Thymus (tissue), 11 donors: ENCODE measurements around the gene RBMX. TPM values are rescaled to one million over a fixed set of nuclear protein-coding genes. Genes with fewer than 3 reads are reported as not detected.

Experiments
- DNase-seq, 9 donors: peaks; one replicate each; pipeline ENCODE4 v3.0.0-alpha.2; 2013; ENCODE audit warnings: low spot score in 9 of 9, low read depth in 6 of 9, missing footprints in 1 of 9
- H3K27ac ChIP-seq, 2 donors: one replicate each; pipeline ENCODE4 v1.5.1; 2013; ENCODE audit warnings: control low read depth in 1 of 2, low read depth in 1 of 2, low read length in 1 of 2, mild to moderate bottlenecking in 1 of 2, moderate library complexity in 1 of 2
- H3K27me3 ChIP-seq, 2 donors: one replicate each; pipeline ENCODE4 v1.5.1; 2013; ENCODE audit warnings: low read length in 1 of 2; ENCODE audit not compliant: control insufficient read depth in 2 of 2, insufficient read depth in 1 of 2
- H3K36me3 ChIP-seq, 2 donors: one replicate each; pipeline ENCODE4 v1.5.1; 2013; ENCODE audit warnings: low read length in 1 of 2, mild to moderate bottlenecking in 1 of 2, moderate library complexity in 1 of 2; ENCODE audit not compliant: control insufficient read depth in 2 of 2, insufficient read depth in 2 of 2
- H3K4me1 ChIP-seq, 2 donors: one replicate each; pipeline ENCODE4 v1.5.1; 2013; ENCODE audit warnings: low read length in 2 of 2; ENCODE audit not compliant: control insufficient read depth in 2 of 2, insufficient read depth in 2 of 2
- H3K4me3 ChIP-seq, 2 donors: one replicate each; pipeline ENCODE4 v1.5.1; 2013; ENCODE audit warnings: low read length in 2 of 2, control low read depth in 1 of 2, mild to moderate bottlenecking in 1 of 2
- H3K9me3 ChIP-seq, 2 donors: one replicate each; pipeline ENCODE4 v1.5.1; 2013; ENCODE audit warnings: low read length in 1 of 2, mild to moderate bottlenecking in 1 of 2; ENCODE audit not compliant: control insufficient read depth in 2 of 2, insufficient read depth in 1 of 2
- WGBS: extraction: QIAGEN DNeasy Blood & Tissue Kit; methylation state at CpG from one replicate; pipeline ENCODE4 v1.1.7; 2013; 5-methylcytosine and 5-hydroxymethylcytosine counted together
- polyA plus RNA-seq: library from polyadenylated mRNA; stranded (reverse); fragments of 200-250 nt; gene quantifications from one replicate; pipeline ENCODE4 v1.2.3, GENCODE V29; 2013
- total RNA-seq: library from RNA; stranded (reverse); fragments of 120-200 nt; gene quantifications from one replicate; pipeline ENCODE4 v1.2.4, GENCODE V29; 2013
- donor health status: healthy.

RBMX gene
- total and polyA plus RNA-seq, 2 donors, result 131 to 308 TPM

DNA sequence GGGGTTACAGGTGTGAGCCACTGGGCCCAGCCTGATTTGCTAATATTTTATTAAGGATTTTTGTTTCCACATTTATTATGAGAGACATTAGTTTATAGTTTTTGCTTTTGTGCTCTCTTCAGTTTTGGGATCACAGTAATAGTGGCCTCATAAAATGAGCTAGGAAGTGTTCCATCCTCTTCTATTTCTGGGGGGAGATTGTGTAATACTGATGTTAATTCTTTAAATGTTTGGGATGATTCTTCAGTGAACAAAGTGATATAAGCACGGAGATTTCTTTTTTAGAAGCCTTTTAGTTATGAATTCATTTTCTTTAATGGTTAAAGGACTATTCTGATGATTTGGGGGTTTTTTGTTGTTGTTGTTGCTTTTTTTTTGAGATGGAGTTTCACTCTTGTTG lies 41.3 kb downstream of the RBMX start:
- no peak overlapping the region for H3K27ac ChIP-seq
- peaks cover 3 to 5% of the 10 kb centered on the region in 2 donors for H3K36me3 ChIP-seq
- 95% methylated on average over 1 of the region's 1 CpG for WGBS
- H3K27me3 ChIP-seq, result no peaks in the 10 kb centered on the region
- DNase-seq, result no peak
- no peaks in the 10 kb centered on the region for H3K9me3 ChIP-seq
- no peak overlapping the region for H3K4me3 ChIP-seq
- no peaks in the 10 kb centered on the region for H3K4me1 ChIP-seq

DNA sequence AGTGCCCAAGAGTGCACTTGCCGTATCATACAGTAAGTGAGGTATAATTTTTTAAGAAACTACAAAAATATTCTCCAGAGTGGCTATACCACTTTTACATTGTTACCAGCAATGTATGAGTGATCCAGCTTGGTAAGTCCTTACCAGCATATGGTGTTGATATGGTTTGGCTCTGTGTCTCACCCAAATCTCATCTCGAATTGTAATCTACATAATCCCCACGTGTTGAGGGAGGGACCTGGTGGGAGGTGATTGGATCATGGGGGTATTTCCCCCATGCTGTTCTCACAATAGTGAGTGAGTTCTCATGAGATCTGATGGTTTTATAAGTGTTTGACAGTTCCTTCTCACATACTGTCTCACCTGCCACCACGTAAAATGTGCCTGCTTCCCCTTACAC lies 44.8 kb downstream of the RBMX start:
- 97% methylated on average over 4 of the region's 4 CpGs for WGBS
- Histone ChIP-seq H3K27me3 (no peaks in the 10 kb centered on the region), H3K9me3 (no peaks in the 10 kb centered on the region), H3K4me3 (no peak overlapping the region), H3K36me3 (peaks cover 0 to 2% of the 10 kb centered on the region in 2 donors), H3K4me1 (no peaks in the 10 kb centered on the region), H3K27ac (no peak overlapping the region)
- DNase-seq, result no peak

DNA sequence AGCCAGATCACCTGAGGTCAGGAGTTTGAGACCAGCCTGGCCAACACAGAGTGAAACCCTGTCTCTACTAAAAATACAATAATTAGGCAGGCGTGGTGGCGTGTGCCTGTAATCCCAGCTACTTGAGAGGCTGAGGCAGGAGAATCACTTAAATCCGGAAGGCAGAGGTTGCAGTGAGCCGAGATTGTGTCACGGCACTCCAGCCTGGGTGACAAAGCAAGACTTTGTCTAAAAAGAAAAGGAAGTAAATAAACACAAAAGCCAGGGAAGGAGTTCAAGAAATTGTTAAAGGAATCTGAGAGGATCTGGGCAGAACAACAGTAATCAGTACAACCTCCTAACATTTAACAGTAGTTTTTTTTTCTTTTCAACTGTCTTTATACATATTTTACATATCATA lies 51.1 kb downstream of the RBMX start:
- no peak for DNase-seq
- Histone ChIP-seq H3K9me3 (no peaks in the 10 kb centered on the region), H3K27me3 (no peaks in the 10 kb centered on the region), H3K4me3 (no peak overlapping the region), H3K36me3 (no peaks in the 10 kb centered on the region), H3K27ac (no peak overlapping the region), H3K4me1 (no peaks in the 10 kb centered on the region)
- WGBS, result 98% methylated on average over 5 of the region's 5 CpGs

DNA sequence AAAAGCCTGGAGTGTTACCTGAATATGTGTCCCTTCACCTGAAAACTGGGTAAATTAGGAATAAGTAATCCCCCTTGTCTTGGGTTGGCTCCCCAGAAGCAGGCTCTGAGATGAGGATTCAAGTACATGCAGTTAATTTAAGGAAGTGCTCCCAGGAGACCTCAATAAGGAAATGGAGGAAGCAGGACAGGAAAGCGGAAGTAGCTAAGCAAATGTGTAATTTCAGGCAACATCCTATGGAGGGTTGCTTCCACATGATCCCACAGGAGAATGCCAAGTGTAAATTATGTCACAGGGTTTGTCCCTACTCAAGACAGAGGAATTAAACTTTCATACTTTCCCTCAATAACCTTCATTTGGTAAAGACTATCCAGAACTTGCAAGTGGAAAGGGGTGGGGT lies 51.7 kb downstream of the RBMX start:
- WGBS, result 92% methylated on average over 1 of the region's 1 CpG
- no peaks in the 10 kb centered on the region for H3K9me3 ChIP-seq
- DNase-seq, result no peak
- no peak overlapping the region for H3K4me3 ChIP-seq
- H3K27ac ChIP-seq, result no peak overlapping the region
- H3K27me3 ChIP-seq, result no peaks in the 10 kb centered on the region
- H3K36me3 ChIP-seq, result no peaks in the 10 kb centered on the region
- H3K4me1 ChIP-seq, result no peaks in the 10 kb centered on the region

DNA sequence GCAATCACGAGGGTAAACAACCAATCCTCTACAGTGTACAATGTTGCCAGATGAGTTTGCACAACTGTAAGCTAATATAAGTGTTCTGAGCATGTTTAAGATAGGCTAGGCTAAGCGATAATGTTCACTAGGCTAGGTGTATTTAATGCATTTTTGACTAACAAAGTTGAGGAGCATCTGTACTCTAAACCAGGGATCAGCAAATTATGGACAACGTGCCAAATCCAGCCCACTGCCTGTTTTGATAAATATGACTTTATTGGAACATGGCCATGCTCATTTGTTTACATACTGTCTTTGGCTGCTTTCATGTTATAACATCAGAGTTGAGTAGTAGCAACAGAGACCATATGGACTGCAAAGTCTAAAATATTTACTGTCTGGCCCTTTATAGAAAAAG lies 53.5 kb downstream of the RBMX start:
- H3K4me1 ChIP-seq, result no peaks in the 10 kb centered on the region
- H3K27ac ChIP-seq, result no peak overlapping the region
- 96% methylated on average over 3 of the region's 3 CpGs for WGBS
- DNase-seq, result no peak
- no peaks in the 10 kb centered on the region for H3K9me3 ChIP-seq
- no peaks in the 10 kb centered on the region for H3K36me3 ChIP-seq
- no peaks in the 10 kb centered on the region for H3K27me3 ChIP-seq
- no peak overlapping the region for H3K4me3 ChIP-seq

DNA sequence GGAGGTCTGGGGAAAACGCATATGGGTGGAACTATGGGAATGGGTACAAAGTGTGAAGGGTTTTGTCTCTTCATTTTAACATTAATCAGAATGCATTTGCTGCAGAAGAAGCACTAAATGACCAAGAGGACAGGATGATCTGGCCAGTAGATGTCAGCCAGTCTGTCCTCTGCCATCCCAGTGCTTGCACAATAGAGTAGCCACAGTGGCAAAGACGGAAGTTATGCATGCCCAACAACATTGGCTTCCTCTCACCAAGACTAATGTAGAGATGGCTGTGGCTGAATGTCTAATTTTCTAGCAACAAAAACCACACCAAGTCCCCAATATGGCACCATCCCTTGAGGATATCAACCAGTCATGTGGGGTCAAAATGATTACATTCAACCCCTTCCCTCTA lies 54.8 kb downstream of the RBMX start:
- 98% methylated on average over 2 of the region's 2 CpGs for WGBS
- no peak for DNase-seq
- no peaks in the 10 kb centered on the region for H3K4me1 ChIP-seq
- no peak overlapping the region for H3K4me3 ChIP-seq
- no peak overlapping the region for H3K27ac ChIP-seq
- H3K36me3 ChIP-seq, result no peaks in the 10 kb centered on the region
- H3K27me3 ChIP-seq, result no peaks in the 10 kb centered on the region
- no peaks in the 10 kb centered on the region for H3K9me3 ChIP-seq

Other genes with a start within 250 kb of the RBMX start
- 9.2 TPM for gene CD40LG, start 232.6 kb downstream of the RBMX start, total RNA-seq
- 4.3 TPM for gene CD40LG, start 232.6 kb downstream of the RBMX start, polyA plus RNA-seq
- gene ARHGEF6, start 99.8 kb downstream of the RBMX start, total RNA-seq, result 73.9 TPM
- gene ARHGEF6, start 99.8 kb downstream of the RBMX start, polyA plus RNA-seq, result 37.2 TPM
- gene GPR101, start 153.3 kb upstream of the RBMX start, total RNA-seq, result not detected
- 0.02 TPM for gene GPR101, start 153.3 kb upstream of the RBMX start, polyA plus RNA-seq